ENCODE data around the gene GALNT9.

The GALNT9 gene

GRCh38 chr12:132187646-132188450, 141.5 kb downstream of the GALNT9 start:
- no peak for TF ChIP-seq CTCF (IDR thresholded peaks at IDR 0.05)
- H3K27ac ChIP-seq: no peak overlapping the region

GRCh38 chr12:132186857-132187620, 142.3 kb downstream of the GALNT9 start:
- Histone ChIP-seq H3K27ac (no peak overlapping the region), H3K4me3 (peak overlapping the region; percentile 40)
- no peak for TF ChIP-seq CTCF (IDR thresholded peaks at IDR 0.05)
- DNase-seq (ENCODE audit: low spot score): no peak

More at GRCh38 chr12:132187646-132188450, 141.5 kb downstream of the GALNT9 start:
- no peak overlapping the region for H3K4me3 ChIP-seq
- no peak for DNase-seq (ENCODE audit: low spot score)

GRCh38 chr12:132186208-132186856, 143.1 kb downstream of the GALNT9 start:
- H3K27ac ChIP-seq: no peak overlapping the region
- no peak for DNase-seq (ENCODE audit: low spot score)
- TF ChIP-seq CTCF (IDR thresholded peaks at IDR 0.05): no peak
- peak overlapping the region; percentile 40 for H3K4me3 ChIP-seq

- no peak for DNase-seq (ENCODE audit: low spot score)
- no peak for TF ChIP-seq CTCF (IDR thresholded peaks at IDR 0.05)
- Histone ChIP-seq H3K4me3 (no peak overlapping the region), H3K27ac (no peak overlapping the region)
Observed at GRCh38 chr12:132185705-132186104, 143.7 kb downstream of the GALNT9 start.

GRCh38 chr12:132182711-132183365, 146.6 kb downstream of the GALNT9 start:
- no peak for DNase-seq (ENCODE audit: low spot score)
- H3K27ac ChIP-seq: no peak overlapping the region
- no peak for TF ChIP-seq CTCF (IDR thresholded peaks at IDR 0.05)
- no peak overlapping the region for H3K4me3 ChIP-seq

GRCh38 chr12:132182206-132182710, 147.1 kb downstream of the GALNT9 start:
- no peak for DNase-seq (ENCODE audit: low spot score)
- TF ChIP-seq CTCF (IDR thresholded peaks at IDR 0.05): no peak
- Histone ChIP-seq H3K27ac (no peak overlapping the region), H3K4me3 (no peak overlapping the region)
